Transverse colon (tissue), 4 donors: ENCODE data around the gene SGCA.

Experiments
- CTCF ChIP-seq, 5 experiments: fragments of 200-600 bp in 3 of 5; fragments of 450-650 bp in 2 of 5; sonication (generic) in 3 of 5; IDR thresholded peaks; 1 replicate in 2 of 5; 2 replicates in 3 of 5; pipeline ENCODE4 v1.5.1; 2016 to 2017; ENCODE audit warnings: antibody characterized with exemption in 5 of 5, inconsistent platforms in 3 of 5, mild to moderate bottlenecking in 2 of 5, moderate library complexity in 1 of 5
- EP300 ChIP-seq: sonication (generic); formaldehyde crosslinking; IDR thresholded peaks from one replicate; pipeline ENCODE4 v1.6.1; 2017; ENCODE audit warnings: antibody characterized with exemption, low read depth
- POLR2A ChIP-seq: fragments of 450-650 bp; IDR thresholded peaks from one replicate; pipeline ENCODE4 v1.6.1; 2016; ENCODE audit warnings: antibody characterized with exemption, mild to moderate bottlenecking, moderate library complexity
- POLR2AphosphoS5 ChIP-seq, 3 donors: sonication (generic); formaldehyde crosslinking; IDR thresholded peaks; one replicate each; pipeline ENCODE4 v1.6.1; 2016; ENCODE audit warnings: antibody characterized with exemption in 3 of 3

- TF ChIP-seq POLR2A (no peak), CTCF (IDR thresholded peaks at IDR 0.05) (no peak), POLR2AphosphoS5 (IDR thresholded peaks at IDR 0.05) (no peak), EP300 (no peak)
These were observed 11.2 kb upstream of the SGCA start for GRCh38 chr17:50154604-50155003.
